ENCODE results near the gene TBC1D22A.

DNA sequence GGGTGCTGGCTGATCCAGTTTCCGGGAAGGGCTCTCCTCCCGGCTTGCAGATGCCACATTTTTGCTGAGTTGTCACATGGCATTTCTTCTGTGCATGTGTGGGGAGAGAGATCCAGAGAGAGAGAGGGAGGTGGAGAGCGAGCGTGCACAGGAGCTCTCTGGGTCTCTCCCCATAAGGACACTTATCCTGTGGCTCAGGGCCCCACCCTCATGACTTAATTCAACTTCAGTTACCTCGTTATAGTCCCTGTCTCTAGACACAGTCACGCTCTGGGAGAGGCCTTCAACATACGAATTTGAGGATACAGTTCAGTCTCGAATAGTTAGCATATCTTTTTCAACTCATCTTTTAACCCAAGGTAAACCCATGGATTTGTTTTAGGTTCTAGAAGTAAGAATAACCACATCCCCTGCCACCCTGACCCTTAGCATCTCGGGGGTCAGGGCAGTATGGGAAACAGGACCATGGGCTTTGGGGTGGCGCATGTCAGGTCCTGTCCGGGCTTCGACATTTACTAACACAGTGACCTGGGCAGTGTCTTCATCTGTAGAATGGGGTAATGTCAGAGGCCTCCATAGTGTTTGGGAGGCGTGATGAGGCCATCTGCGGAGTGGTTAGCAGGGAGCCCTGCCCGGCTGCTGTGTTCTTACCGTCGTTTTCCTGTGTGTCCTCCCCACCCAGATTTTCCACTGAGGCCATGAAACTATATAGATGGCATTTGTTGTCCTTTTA lies 46.9 kb downstream of the TBC1D22A start:
- TF ChIP-seq, protein P1, sequence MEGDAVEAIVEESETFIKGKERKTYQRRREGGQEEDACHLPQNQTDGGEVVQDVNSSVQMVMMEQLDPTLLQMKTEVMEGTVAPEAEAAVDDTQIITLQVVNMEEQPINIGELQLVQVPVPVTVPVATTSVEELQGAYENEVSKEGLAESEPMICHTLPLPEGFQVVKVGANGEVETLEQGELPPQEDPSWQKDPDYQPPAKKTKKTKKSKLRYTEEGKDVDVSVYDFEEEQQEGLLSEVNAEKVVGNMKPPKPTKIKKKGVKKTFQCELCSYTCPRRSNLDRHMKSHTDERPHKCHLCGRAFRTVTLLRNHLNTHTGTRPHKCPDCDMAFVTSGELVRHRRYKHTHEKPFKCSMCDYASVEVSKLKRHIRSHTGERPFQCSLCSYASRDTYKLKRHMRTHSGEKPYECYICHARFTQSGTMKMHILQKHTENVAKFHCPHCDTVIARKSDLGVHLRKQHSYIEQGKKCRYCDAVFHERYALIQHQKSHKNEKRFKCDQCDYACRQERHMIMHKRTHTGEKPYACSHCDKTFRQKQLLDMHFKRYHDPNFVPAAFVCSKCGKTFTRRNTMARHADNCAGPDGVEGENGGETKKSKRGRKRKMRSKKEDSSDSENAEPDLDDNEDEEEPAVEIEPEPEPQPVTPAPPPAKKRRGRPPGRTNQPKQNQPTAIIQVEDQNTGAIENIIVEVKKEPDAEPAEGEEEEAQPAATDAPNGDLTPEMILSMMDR (IDR thresholded peaks at IDR 0.05; ENCODE audit: low read length) = no peak
- TF ChIP-seq EZH2phosphoT487 (IDR thresholded peaks at IDR 0.05; ENCODE audit: low read length) = no peak
- no peak for TF ChIP-seq EZH2 (optimal IDR thresholded peaks at IDR 0.05; ENCODE audit: low read depth, low read length)
